ENCODE measurements around the gene STK35.

The STK35 gene

GRCh38 chr20:2132461-2132901 is 30.9 kb downstream of the STK35 start:
- DNase-seq (ENCODE audit: low read depth in 4 of 4, low spot score in 1 of 4) = no peak

GRCh38 chr20:2133318-2134183 is 31.9 kb downstream of the STK35 start:
- DNase-seq (ENCODE audit: low read depth in 4 of 4, low spot score in 1 of 4) = no peak

GRCh38 chr20:2135013-2135412 is 33.4 kb downstream of the STK35 start:
- no peak for DNase-seq (ENCODE audit: low read depth in 4 of 4, low spot score in 1 of 4)

- DNase-seq (ENCODE audit: low read depth in 4 of 4, low spot score in 1 of 4) = no peak
These were observed 34.6 kb downstream of the STK35 start for GRCh38 chr20:2136275-2136674.

- no peak for DNase-seq (ENCODE audit: low read depth in 4 of 4, low spot score in 1 of 4)
These were observed 36.0 kb downstream of the STK35 start for GRCh38 chr20:2137552-2138201.

- no peak for DNase-seq (ENCODE audit: low read depth in 4 of 4, low spot score in 1 of 4)
These were observed 36.8 kb downstream of the STK35 start for GRCh38 chr20:2138396-2138795.

GRCh38 chr20:2139250-2139649 is 37.6 kb downstream of the STK35 start:
- no peak for DNase-seq (ENCODE audit: low read depth in 4 of 4, low spot score in 1 of 4)

- no peak for DNase-seq (ENCODE audit: low read depth in 4 of 4, low spot score in 1 of 4)
These were observed 38.1 kb downstream of the STK35 start for GRCh38 chr20:2139736-2140135.

- DNase-seq (ENCODE audit: low read depth in 4 of 4, low spot score in 1 of 4) = no peak
These were observed 38.9 kb downstream of the STK35 start for GRCh38 chr20:2140561-2140960.

- DNase-seq (ENCODE audit: low read depth in 4 of 4, low spot score in 1 of 4) = no peak
These were observed 40.3 kb downstream of the STK35 start for GRCh38 chr20:2141600-2142575.

- no peak for DNase-seq (ENCODE audit: low read depth in 4 of 4, low spot score in 1 of 4)
These were observed 41.0 kb downstream of the STK35 start for GRCh38 chr20:2142649-2143048.

- DNase-seq (ENCODE audit: low read depth in 4 of 4, low spot score in 1 of 4) = no peak
These were observed 42.0 kb downstream of the STK35 start for GRCh38 chr20:2143594-2143993.

GRCh38 chr20:2144850-2145249 is 43.2 kb downstream of the STK35 start:
- DNase-seq (ENCODE audit: low read depth in 4 of 4, low spot score in 1 of 4) = no peak

- DNase-seq (ENCODE audit: low read depth in 4 of 4, low spot score in 1 of 4) = no peak
These were observed 43.7 kb downstream of the STK35 start for GRCh38 chr20:2145376-2145775.

- DNase-seq (ENCODE audit: low read depth in 4 of 4, low spot score in 1 of 4) = no peak
These were observed 44.6 kb downstream of the STK35 start for GRCh38 chr20:2146080-2146867.

- no peak for DNase-seq (ENCODE audit: low read depth in 4 of 4, low spot score in 1 of 4)
These were observed 47.9 kb downstream of the STK35 start for GRCh38 chr20:2149507-2149906.

- DNase-seq (ENCODE audit: low read depth in 4 of 4, low spot score in 1 of 4) = no peak
These were observed 49.0 kb downstream of the STK35 start for GRCh38 chr20:2150660-2151059.

GRCh38 chr20:2151858-2152281 is 50.2 kb downstream of the STK35 start:
- DNase-seq (ENCODE audit: low read depth in 4 of 4, low spot score in 1 of 4) = no peak

GRCh38 chr20:2152317-2152716 is 50.7 kb downstream of the STK35 start:
- DNase-seq (ENCODE audit: low read depth in 4 of 4, low spot score in 1 of 4) = no peak

- DNase-seq (ENCODE audit: low read depth in 4 of 4, low spot score in 1 of 4) = no peak
These were observed 51.7 kb downstream of the STK35 start for GRCh38 chr20:2153326-2153725.

- DNase-seq (ENCODE audit: low read depth in 4 of 4, low spot score in 1 of 4) = no peak
These were observed 54.6 kb downstream of the STK35 start for GRCh38 chr20:2156224-2156623.

Measured in stimulated activated CD4-positive, alpha-beta T cell treated with anti-CD3 and anti-CD28 coated beads, Interleukin-1b, Interleukin-23, amount 100 ng/mL, for 24 hours (primary cell).